H1 (cell line): ENCODE data around the gene KLHL26. TPM values are rescaled to one million over a fixed set of nuclear protein-coding genes. Genes with fewer than 3 reads are reported as not detected.

ENCODE experiments used
- CTCF ChIA-PET: fragments of 300-600 bp; sonication (Branson Sonifier 250); formaldehyde crosslinking; loops from one replicate; lab custom pipeline; 2021; ENCODE audit not compliant: partially characterized antibody; lab: Charles Lee
- POLR2A ChIA-PET: fragments of 300-600 bp; sonication (Branson Sonifier 250); formaldehyde crosslinking; loops from one replicate; lab custom pipeline; 2021; ENCODE audit warnings: inconsistent platforms; ENCODE audit not compliant: partially characterized antibody; lab: Charles Lee
- DNase-seq, 2 experiments: peaks; one replicate each; pipeline versions ENCODE4 v3.0.0 to v3.0.0-alpha.2; 2010 to 2022; ENCODE audit warnings: low spot score in 2 of 2, low read depth in 1 of 2, mixed read lengths in 1 of 2
- FAIRE-seq: peaks from 2 replicates; lab custom pipeline; 2011; peaks lifted over from hg19 to GRCh38; lab: Jason Lieb, UNC
- H2AFZ ChIP-seq: 2 replicates; pipeline ENCODE4 v1.8.1; 2012; ENCODE audit warnings: low read length, inconsistent platforms
- H2AK5ac ChIP-seq: 2 replicates; pipeline ENCODE4 v1.6.1; 2013; ENCODE audit warnings: low read depth, low read length
- H2BK120ac ChIP-seq: replicated peaks from 2 replicates; pipeline ENCODE3; 2013; ENCODE audit warnings: low read depth, low read length, inconsistent platforms
- H2BK12ac ChIP-seq: 2 replicates; pipeline ENCODE4 v1.6.1; 2013; ENCODE audit warnings: low read depth, low read length
- H2BK15ac ChIP-seq: 2 replicates; pipeline ENCODE4 v1.6.1; 2013; ENCODE audit warnings: low read length
- H2BK20ac ChIP-seq: 2 replicates; pipeline ENCODE4 v1.6.1; 2013; ENCODE audit warnings: low read length
- H2BK5ac ChIP-seq: 2 replicates; pipeline ENCODE4 v1.6.1; 2013; ENCODE audit warnings: low read depth, low read length
- H3K14ac ChIP-seq: 2 replicates; pipeline ENCODE4 v1.6.1; 2013; ENCODE audit warnings: inconsistent platforms; ENCODE audit not compliant: insufficient read length
- H3K18ac ChIP-seq: 2 replicates; pipeline ENCODE4 v1.6.1; 2013; ENCODE audit warnings: low read length; ENCODE audit errors: extremely low read depth
- H3K23ac ChIP-seq: 2 replicates; pipeline ENCODE4 v1.6.1; 2013; ENCODE audit warnings: inconsistent platforms; ENCODE audit not compliant: insufficient read length
- H3K23me2 ChIP-seq: 2 replicates; pipeline ENCODE4 v1.6.1; 2013; ENCODE audit warnings: low read depth, low read length
- H3K27ac ChIP-seq: 2 replicates; pipeline ENCODE4 v1.6.1; 2011; ENCODE audit warnings: low read depth, low read length, inconsistent platforms
- H3K27me3 ChIP-seq, 4 experiments: replicated peaks in 1 of 4; 1 replicate in 1 of 4; 2 replicates in 3 of 4; pipeline versions ENCODE4 v1.6.1 to v1.8.1; 2011 to 2013; ENCODE audit warnings: low read length in 3 of 4, mild to moderate bottlenecking in 3 of 4, inconsistent platforms in 2 of 4, mixed read lengths in 2 of 4, moderate library complexity in 1 of 4; ENCODE audit not compliant: control insufficient read depth in 3 of 4, insufficient read depth in 3 of 4; ENCODE audit errors: extremely low read depth in 1 of 4
- H3K36me3 ChIP-seq, 4 experiments: 2 replicates each; pipeline versions ENCODE4 v1.6.1 to v1.8.1; 2011 to 2013; ENCODE audit warnings: mild to moderate bottlenecking in 4 of 4, low read length in 3 of 4, moderate library complexity in 2 of 4, control low read depth in 1 of 4, inconsistent platforms in 1 of 4; ENCODE audit not compliant: insufficient read depth in 4 of 4, control insufficient read depth in 2 of 4
- H3K4ac ChIP-seq: replicated peaks from 2 replicates; pipeline ENCODE3; 2013; ENCODE audit warnings: low read length, low read depth, mixed read lengths, inconsistent platforms; ENCODE audit not compliant: insufficient read length
- H3K4me1 ChIP-seq, 4 experiments: replicated peaks in 1 of 4; 1 replicate in 1 of 4; 2 replicates in 3 of 4; pipeline versions ENCODE4 v1.6.1 to v1.8.1; 2011 to 2013; ENCODE audit warnings: low read length in 3 of 4, inconsistent platforms in 2 of 4, mixed read lengths in 1 of 4; ENCODE audit not compliant: insufficient read depth in 4 of 4, control insufficient read depth in 3 of 4
- H3K4me2 ChIP-seq, 2 experiments: 2 replicates each; pipeline versions ENCODE4 v1.6.1 to v1.8.1; 2011 to 2013; ENCODE audit warnings: low read depth in 2 of 2, low read length in 2 of 2, control low read depth in 1 of 2, inconsistent platforms in 1 of 2, mild to moderate bottlenecking in 1 of 2; ENCODE audit not compliant: insufficient read depth in 1 of 2
- H3K4me3 ChIP-seq, 4 experiments: fragments of 200-600, 300-600 bp in 1 of 4; sonication (generic), shearing (Covaris generic), sonication (Bioruptor Twin) in 1 of 4; 2 replicates each; pipeline versions ENCODE4 v1.5.1 to v1.8.1; 2011 to 2016; ENCODE audit warnings: low read length in 4 of 4, low read depth in 3 of 4, control low read depth in 2 of 4, inconsistent platforms in 2 of 4, mild to moderate bottlenecking in 2 of 4, mixed read lengths in 1 of 4, moderate library complexity in 1 of 4; ENCODE audit not compliant: insufficient read depth in 2 of 4; ENCODE audit errors: extremely low read depth in 1 of 4
- H3K56ac ChIP-seq: replicated peaks from 2 replicates; pipeline ENCODE3; 2013; ENCODE audit warnings: low read depth, mild to moderate bottlenecking, mixed read lengths, low read length, inconsistent platforms; ENCODE audit not compliant: insufficient read length
- H3K79me1 ChIP-seq: 2 replicates; pipeline ENCODE4 v1.6.1; 2013; ENCODE audit warnings: low read depth, low read length, control low read depth
- H3K79me2 ChIP-seq, 2 experiments: 2 replicates each; pipeline versions ENCODE4 v1.6.1 to v1.8.1; 2012 to 2013; ENCODE audit warnings: low read length in 2 of 2, mild to moderate bottlenecking in 2 of 2, inconsistent platforms in 1 of 2; ENCODE audit not compliant: insufficient read depth in 2 of 2, control insufficient read depth in 1 of 2
- H3K9ac ChIP-seq, 4 experiments: replicated peaks in 1 of 4; 1 replicate in 1 of 4; 2 replicates in 3 of 4; pipeline versions ENCODE4 v1.6.1 to v1.8.1; 2011 to 2013; ENCODE audit warnings: low read depth in 3 of 4, low read length in 3 of 4, control low read depth in 2 of 4, mild to moderate bottlenecking in 2 of 4, moderate library complexity in 2 of 4, inconsistent platforms in 1 of 4; ENCODE audit errors: extremely low read depth in 1 of 4
- H3K9me3 ChIP-seq, 2 experiments: 2 replicates each; pipeline versions ENCODE4 v1.6.1 to v1.8.1; 2012 to 2013; ENCODE audit warnings: mild to moderate bottlenecking in 2 of 2, moderate library complexity in 2 of 2, control low read depth in 1 of 2, inconsistent platforms in 1 of 2, low read depth in 1 of 2, low read length in 1 of 2, mixed read lengths in 1 of 2; ENCODE audit not compliant: insufficient read depth in 2 of 2
- H4K20me1 ChIP-seq, 2 experiments: replicated peaks in 1 of 2; 2 replicates each; pipeline versions ENCODE3 to v1.8.1; 2011 to 2013; ENCODE audit warnings: inconsistent platforms in 2 of 2, low read length in 2 of 2, mild to moderate bottlenecking in 1 of 2; ENCODE audit not compliant: insufficient read depth in 2 of 2, control insufficient read depth in 1 of 2
- H4K5ac ChIP-seq: 2 replicates; pipeline ENCODE4 v1.6.1; 2013; ENCODE audit warnings: low read length, low read depth, mixed read lengths, inconsistent platforms; ENCODE audit not compliant: insufficient read length
- H4K8ac ChIP-seq: 2 replicates; pipeline ENCODE4 v1.8.0; 2013; ENCODE audit warnings: mild to moderate bottlenecking, moderate library complexity, low read length, inconsistent platforms; ENCODE audit not compliant: insufficient read depth; ENCODE audit errors: extremely low read depth
- H4K91ac ChIP-seq: replicated peaks from 2 replicates; pipeline ENCODE3; 2013; ENCODE audit warnings: low read length, mixed read lengths, inconsistent platforms; ENCODE audit not compliant: insufficient read length
- CBX5 ChIP-seq: fragments of 300-800, 300-1000 bp; sonication (generic); IDR thresholded peaks from 2 replicates; pipeline ENCODE4 v1.7.1; 2016; ENCODE audit warnings: antibody characterized with exemption, low read length, low read depth
- CEBPB ChIP-seq: IDR thresholded peaks from 2 replicates; pipeline ENCODE4 v1.6.1; 2012; ENCODE audit warnings: low read depth, low read length
- EGR1 ChIP-seq: IDR thresholded peaks from 2 replicates; pipeline ENCODE4 v1.6.1; 2011; ENCODE audit warnings: low read depth, low read length, borderline replicate concordance
- FOSL1 ChIP-seq: IDR thresholded peaks from 2 replicates; pipeline ENCODE4 v1.6.1; 2011; ENCODE audit warnings: mild to moderate bottlenecking, low read depth, low read length, moderate library complexity; ENCODE audit not compliant: insufficient read depth
- GTF2F1 ChIP-seq: IDR thresholded peaks from 2 replicates; pipeline ENCODE4 v1.6.1; 2012; ENCODE audit warnings: low read depth, low read length, improper control_type of control experiment, borderline replicate concordance
- KDM1A ChIP-seq: fragments of 200-600, 300-600 bp; sonication (generic); IDR thresholded peaks from 2 replicates; pipeline ENCODE4 v1.7.1; 2016; ENCODE audit warnings: mild to moderate bottlenecking, low read length, borderline replicate concordance
- KDM5A ChIP-seq: fragments of 200-600 bp; IDR thresholded peaks from 2 replicates; pipeline ENCODE4 v1.7.1; 2012; ENCODE audit warnings: mild to moderate bottlenecking, low read length, inconsistent platforms, mixed read lengths
- MAFK ChIP-seq: IDR thresholded peaks from 2 replicates; pipeline ENCODE4 v1.6.1; 2012; ENCODE audit warnings: low read depth, mild to moderate bottlenecking, improper control_type of control experiment, low read length
- POU5F1 ChIP-seq: IDR thresholded peaks from 2 replicates; pipeline ENCODE4 v1.6.1; 2011; ENCODE audit warnings: low read depth, mild to moderate bottlenecking, low read length, moderate library complexity
- RAD21 ChIP-seq, 2 experiments: IDR thresholded peaks in 1 of 2; conservative IDR thresholded peaks in 1 of 2; 2 replicates each; pipeline ENCODE4 v1.6.1; 2011; ENCODE audit warnings: low read depth in 2 of 2, low read length in 2 of 2, improper control_type of control experiment in 1 of 2, inconsistent platforms in 1 of 2, mild to moderate bottlenecking in 1 of 2, moderate library complexity in 1 of 2
- RFX5 ChIP-seq: IDR thresholded peaks from 2 replicates; pipeline ENCODE4 v1.6.1; 2011; ENCODE audit warnings: low read depth, low read length, improper control_type of control experiment, borderline replicate concordance
- SRF ChIP-seq: IDR thresholded peaks from 2 replicates; pipeline ENCODE4 v1.6.1; 2011; ENCODE audit warnings: mild to moderate bottlenecking, low read depth, low read length, moderate library complexity
- SUZ12 ChIP-seq: fragments of 200-600 bp; sonication (generic); IDR thresholded peaks from 2 replicates; pipeline ENCODE4 v1.6.1; 2012; ENCODE audit warnings: mild to moderate bottlenecking, inconsistent platforms, low read length, moderate library complexity, mixed read lengths
- ZNF274 ChIP-seq: IDR thresholded peaks from 2 replicates; pipeline ENCODE4 v1.7.0; 2012; ENCODE audit warnings: low read length, borderline replicate concordance; ENCODE audit errors: extremely low read depth
- WGBS, 2 experiments: shearing (Covaris generic) in 1 of 2; methylation state at CpG; one replicate each; pipeline versions ENCODE4 v1.1.6 to v1.1.7; 2013 to 2015; ENCODE audit warnings: low lambda C conversion rate in 2 of 2, mixed read lengths in 2 of 2, inconsistent platforms in 1 of 2, low coverage in 1 of 2, missing lambda C conversion rate in 1 of 2; ENCODE audit not compliant: insufficient replicate concordance in 2 of 2, insufficient coverage in 1 of 2, insufficient read length in 1 of 2; ENCODE audit errors: extremely low coverage in 1 of 2, missing lambda C conversion rate in 1 of 2; 5-methylcytosine and 5-hydroxymethylcytosine counted together
- polyA plus RNA-seq, 7 experiments: library from polyadenylated mRNA; depleted of rRNA in 3 of 7; stranded (reverse) in 5 of 7; unstranded in 2 of 7; fragments of >200 nt in 5 of 7; fragments of 200-250 nt in 2 of 7; gene quantifications; 1 replicate in 5 of 7; 2 replicates in 1 of 7; 4 replicates in 1 of 7; pipeline versions ENCODE4 v1.2.1 to v1.2.3, GENCODE V29; 2011 to 2013; ENCODE audit warnings: missing spikeins in 2 of 7, mixed read lengths in 2 of 7
- total RNA-seq: library from RNA; stranded (reverse); fragmentation: NEBNext Ultra II Directional; extraction: Animal tissue kit (Norgen Biotek cat#: 25700); gene quantifications from 2 replicates; pipeline ENCODE4 v1.2.1, GENCODE V29; 2021

Gene KLHL26
- total and polyA plus RNA-seq, 2 of the 8 experiments (the other 6 are each of a cell fraction or from before 2014, with no cell fraction given): 2.2 to 8.8 TPM

GRCh38 chr19:18710186-18710585 lies 73.4 kb downstream of the KLHL26 start:
- Histone ChIP-seq H2AFZ (no peak overlapping the region), H2BK120ac (no peak overlapping the region), H3K36me3 (no peaks in the 10 kb centered on the region), H4K91ac (no peak overlapping the region), H2BK15ac (no peak overlapping the region), H3K4me3 (no peak overlapping the region), H3K27me3 (no peaks in the 10 kb centered on the region), H3K23me2 (no peaks in the 10 kb centered on the region), H3K9me3 (no peaks in the 10 kb centered on the region), H3K79me1 (peaks cover 6% of the 10 kb centered on the region), H2BK12ac (no peak overlapping the region), H4K20me1 (peaks cover 11 to 29% of the 10 kb centered on the region in 2 experiments), H2AK5ac (no peak overlapping the region), H4K8ac (no peak overlapping the region), H3K23ac (no peak overlapping the region), H2BK5ac (no peak overlapping the region), H3K4me1 (no peaks in the 10 kb centered on the region; a peak in 2 of 7 replicates), H2BK20ac (no peak overlapping the region), H3K79me2 (peaks cover 0 to 7% of the 10 kb centered on the region in 2 experiments; a peak in 1 of 4 replicates), H3K9ac (no peak overlapping the region), H3K27ac (no peak overlapping the region), H3K18ac (no peak overlapping the region), H3K4me2 (no peak overlapping the region), H3K4ac (no peak overlapping the region), H4K5ac (no peak overlapping the region), H3K14ac (no peak overlapping the region), H3K56ac (no peak overlapping the region)
- DNase-seq: no peak
- ChIA-PET POLR2A (interaction anchor here (0.9 kb wide), 1 partner anchor 62 kb away, joined by 3 read pairs; no protein-coding TSS in a partner anchor), CTCF (interaction anchor here (1.2 kb wide), 2 partner anchors 23 to 52 kb away, joined by 3 read pairs; no protein-coding TSS in a partner anchor)
- 83% methylated on average over 11 of the region's 11 CpGs; no CpG with 5 or more reads in 1 of the 2 experiments for WGBS, 2 experiments
- FAIRE-seq: no peak
- TF ChIP-seq MAFK (no peak), RFX5 (no peak), FOSL1 (no peak), KDM5A (no peak), GTF2F1 (no peak), POU5F1 (no peak), CEBPB (no peak), SRF (no peak), CBX5 (no peak), RAD21 (IDR thresholded peaks at IDR 0.05 in 1 of 2, conservative IDR thresholded peaks at IDR 0.05 in 1 of 2; ENCODE audit: low read depth in 2 of 2, low read length in 2 of 2) (no peak), EGR1 (no peak), KDM1A (no peak), ZNF274 (no peak), SUZ12 (no peak)
